ENCODE measurements around the gene BICD2. TPM values are rescaled to one million over a fixed set of nuclear protein-coding genes. Genes with fewer than 3 reads are reported as not detected.

BICD2 gene
- total and polyA plus RNA-seq, 2 experiments from 2014 or later: 25.6 to 45.0 TPM

GRCh38 chr9:92726971-92727715, 37.5 kb downstream of the BICD2 start:
- Histone ChIP-seq H3K9ac (no peak overlapping the region), H3K4me3 (no peak overlapping the region), H2AFZ (no peak overlapping the region), H4K20me1 (ENCODE audit: insufficient read depth) (no peaks in the 10 kb centered on the region; the same call in 1 of the 2 replicates), H3K9me2 (ENCODE audit: insufficient read depth) (no peaks in the 10 kb centered on the region), H3K27ac (no peak overlapping the region), H3K27me3 (replicated peaks; ENCODE audit: insufficient read depth) (no peaks in the 10 kb centered on the region), H3F3A (ENCODE audit: insufficient read depth) (no peaks in the 10 kb centered on the region; the same call in 1 of the 2 replicates), H3K9me3 (ENCODE audit: low read depth) (no peaks in the 10 kb centered on the region), H3K36me3 (ENCODE audit: low read depth) (no peaks in the 10 kb centered on the region), H3K79me2 (ENCODE audit: insufficient read depth) (peaks cover 86% of the 10 kb centered on the region), H3K4me1 (ENCODE audit: insufficient read depth) (no peaks in the 10 kb centered on the region), H3K4me2 (ENCODE audit: unreplicated experiment) (no peak overlapping the region)
- TF ChIP-seq EZH2 (IDR thresholded peaks at IDR 0.05; ENCODE audit: insufficient read depth, poor library complexity, severe bottlenecking) (no peak), EZH2phosphoT487 (IDR thresholded peaks at IDR 0.05; ENCODE audit: insufficient read depth, low read depth) (no peak)
- no peak for DNase-seq
- in situ Hi-C loops (cut with MboI): no loop called here
- 78 to 79% methylated on average over 13 of the region's 13 CpGs for WGBS, 2 experiments (ENCODE audit: low coverage in 1 of 2, low lambda C conversion rate in 2 of 2, missing lambda C conversion rate in 2 of 2)

GRCh38 chr9:92726348-92726747, 38.3 kb downstream of the BICD2 start:
- H3K9me2 ChIP-seq (ENCODE audit: insufficient read depth): no peaks in the 10 kb centered on the region
- H3K27ac ChIP-seq: no peak overlapping the region
- no peak overlapping the region for H3K4me2 ChIP-seq (ENCODE audit: unreplicated experiment)
- no peaks in the 10 kb centered on the region for H3K4me1 ChIP-seq (ENCODE audit: insufficient read depth)
- H3K9me3 ChIP-seq (ENCODE audit: low read depth): no peaks in the 10 kb centered on the region
- no peaks in the 10 kb centered on the region for H3K27me3 ChIP-seq (replicated peaks; ENCODE audit: insufficient read depth)
- TF ChIP-seq EZH2phosphoT487 (IDR thresholded peaks at IDR 0.05; ENCODE audit: insufficient read depth, low read depth): no peak
- TF ChIP-seq EZH2 (IDR thresholded peaks at IDR 0.05; ENCODE audit: insufficient read depth, poor library complexity, severe bottlenecking): no peak
- H3K36me3 ChIP-seq (ENCODE audit: low read depth): no peaks in the 10 kb centered on the region
- DNase-seq: no peak
- no peak overlapping the region for H2AFZ ChIP-seq
- no peaks in the 10 kb centered on the region; the same call in 1 of the 2 replicates for H4K20me1 ChIP-seq (ENCODE audit: insufficient read depth)
- H3K79me2 ChIP-seq (ENCODE audit: insufficient read depth): peaks cover 78% of the 10 kb centered on the region
- no peaks in the 10 kb centered on the region for H3F3A ChIP-seq (ENCODE audit: insufficient read depth)
- no peak overlapping the region for H3K4me3 ChIP-seq
- 98 to 99% methylated on average over 4 of the region's 4 CpGs for WGBS, 2 experiments (ENCODE audit: low coverage in 1 of 2, low lambda C conversion rate in 2 of 2, missing lambda C conversion rate in 2 of 2)
- no peak overlapping the region for H3K9ac ChIP-seq
- in situ Hi-C loops (cut with MboI): no loop called here

- Histone ChIP-seq H3K27me3 (replicated peaks; ENCODE audit: insufficient read depth) (no peaks in the 10 kb centered on the region), H3K79me2 (ENCODE audit: insufficient read depth) (peaks cover 72% of the 10 kb centered on the region), H3K9ac (no peak overlapping the region), H3K4me1 (ENCODE audit: insufficient read depth) (no peaks in the 10 kb centered on the region), H3F3A (ENCODE audit: insufficient read depth) (no peaks in the 10 kb centered on the region), H3K4me3 (no peak overlapping the region), H3K27ac (no peak overlapping the region), H3K4me2 (ENCODE audit: unreplicated experiment) (no peak overlapping the region), H3K36me3 (ENCODE audit: low read depth) (no peaks in the 10 kb centered on the region), H2AFZ (no peak overlapping the region), H3K9me3 (ENCODE audit: low read depth) (no peaks in the 10 kb centered on the region), H4K20me1 (ENCODE audit: insufficient read depth) (no peaks in the 10 kb centered on the region; the same call in 1 of the 2 replicates), H3K9me2 (ENCODE audit: insufficient read depth) (no peaks in the 10 kb centered on the region)
- DNase-seq: no peak
- in situ Hi-C loops (cut with MboI): no loop called here
- WGBS, 2 experiments (ENCODE audit: low coverage in 1 of 2, low lambda C conversion rate in 2 of 2, missing lambda C conversion rate in 2 of 2): 100% methylated on average over 1 of the region's 1 CpG
- TF ChIP-seq EZH2phosphoT487 (IDR thresholded peaks at IDR 0.05; ENCODE audit: insufficient read depth, low read depth): no peak
- no peak for TF ChIP-seq EZH2 (IDR thresholded peaks at IDR 0.05; ENCODE audit: insufficient read depth, poor library complexity, severe bottlenecking)
These were observed 38.9 kb downstream of the BICD2 start for GRCh38 chr9:92725766-92726165.

- TF ChIP-seq EZH2 (IDR thresholded peaks at IDR 0.05; ENCODE audit: insufficient read depth, poor library complexity, severe bottlenecking) (no peak), EZH2phosphoT487 (IDR thresholded peaks at IDR 0.05; ENCODE audit: insufficient read depth, low read depth) (no peak)
- Histone ChIP-seq H3F3A (ENCODE audit: insufficient read depth) (no peaks in the 10 kb centered on the region), H2AFZ (no peak overlapping the region), H3K9ac (no peak overlapping the region), H3K4me3 (no peak overlapping the region), H3K4me2 (ENCODE audit: unreplicated experiment) (no peak overlapping the region), H3K4me1 (ENCODE audit: insufficient read depth) (no peaks in the 10 kb centered on the region), H3K27me3 (replicated peaks; ENCODE audit: insufficient read depth) (no peaks in the 10 kb centered on the region), H3K79me2 (ENCODE audit: insufficient read depth) (peaks cover 66% of the 10 kb centered on the region), H3K27ac (no peak overlapping the region), H4K20me1 (ENCODE audit: insufficient read depth) (no peaks in the 10 kb centered on the region; the same call in 1 of the 2 replicates), H3K9me2 (ENCODE audit: insufficient read depth) (no peaks in the 10 kb centered on the region), H3K36me3 (ENCODE audit: low read depth) (no peaks in the 10 kb centered on the region), H3K9me3 (ENCODE audit: low read depth) (no peaks in the 10 kb centered on the region)
- 98 to 99% methylated on average over 4 of the region's 4 CpGs for WGBS, 2 experiments (ENCODE audit: low coverage in 1 of 2, low lambda C conversion rate in 2 of 2, missing lambda C conversion rate in 2 of 2)
- in situ Hi-C loops (cut with MboI): no loop called here
- no peak for DNase-seq
These were observed 39.4 kb downstream of the BICD2 start for GRCh38 chr9:92725266-92725545.
